Urinary bladder (tissue), 4 donors: ENCODE measurements around the gene ZC3HAV1. TPM values are rescaled to one million over a fixed set of nuclear protein-coding genes. Genes with fewer than 3 reads are reported as not detected.
"Not testable (repeated sequence)": the region's sequence is repeated elsewhere in the genome, so short reads cannot be mapped to it uniquely, and the experiment has no call there.

Experiments
- DNase-seq: peaks from one replicate; pipeline ENCODE4 v3.0.0-alpha.2; 2015; ENCODE audit errors: extremely low spot score
- H3K27ac ChIP-seq: one replicate; pipeline ENCODE4 v1.5.1; 2013; ENCODE audit warnings: low read depth, mild to moderate bottlenecking, moderate library complexity
- H3K36me3 ChIP-seq: one replicate; pipeline ENCODE4 v1.6.1; 2013; ENCODE audit warnings: mild to moderate bottlenecking, moderate library complexity; ENCODE audit not compliant: insufficient read depth
- H3K4me1 ChIP-seq: one replicate; pipeline ENCODE4 v1.6.1; 2013; ENCODE audit warnings: mild to moderate bottlenecking, moderate library complexity; ENCODE audit not compliant: insufficient read depth
- H3K4me3 ChIP-seq: one replicate; pipeline ENCODE4 v1.5.1; 2013; ENCODE audit warnings: low read depth, low read length
- WGBS: extraction: QIAGEN DNeasy Blood & Tissue Kit; methylation state at CpG from one replicate; pipeline ENCODE4 v1.1.7; 2013; 5-methylcytosine and 5-hydroxymethylcytosine counted together
- polyA plus RNA-seq: library from polyadenylated mRNA; stranded (reverse); fragments of 200-250 nt; gene quantifications from one replicate; pipeline ENCODE4 v1.2.3, GENCODE V29; 2013
- total RNA-seq: library from RNA; depleted of rRNA; stranded (reverse); fragments of >200 nt; gene quantifications from one replicate; pipeline ENCODE4 v1.2.3, GENCODE V29; 2014
- donor health status: healthy with polysubstance abuse.
- donor health status: healthy.

ZC3HAV1 gene
- total and polyA plus RNA-seq, 2 donors: 10.2 to 39.5 TPM

DNA sequence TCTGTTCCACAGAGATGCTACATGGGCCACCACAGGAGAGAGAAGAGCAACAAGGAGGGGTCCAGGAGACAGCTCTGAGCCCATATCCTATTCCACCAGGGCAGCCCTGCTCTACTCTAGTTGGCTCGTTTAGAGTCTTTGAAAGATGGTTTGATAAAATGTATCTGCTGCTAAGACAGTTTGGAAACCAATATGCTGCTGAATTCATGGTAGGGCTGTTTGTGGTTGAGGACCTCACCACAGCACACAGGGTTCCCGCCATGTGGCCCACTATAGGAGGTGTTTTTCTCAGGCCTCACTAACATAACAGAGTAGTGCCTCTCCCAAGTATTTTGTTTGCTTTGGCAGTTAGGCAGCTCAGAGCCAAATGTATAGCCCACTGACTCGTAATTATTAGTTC lies 37.8 kb downstream of the ZC3HAV1 start:
- no peak overlapping the region for H3K4me3 ChIP-seq
- no peak overlapping the region for H3K27ac ChIP-seq
- H3K36me3 ChIP-seq: peaks cover 5% of the 10 kb centered on the region
- DNase-seq: no peak
- no peaks in the 10 kb centered on the region for H3K4me1 ChIP-seq
- 78% methylated on average over 3 of the region's 3 CpGs for whole genome bisulfite sequencing

DNA sequence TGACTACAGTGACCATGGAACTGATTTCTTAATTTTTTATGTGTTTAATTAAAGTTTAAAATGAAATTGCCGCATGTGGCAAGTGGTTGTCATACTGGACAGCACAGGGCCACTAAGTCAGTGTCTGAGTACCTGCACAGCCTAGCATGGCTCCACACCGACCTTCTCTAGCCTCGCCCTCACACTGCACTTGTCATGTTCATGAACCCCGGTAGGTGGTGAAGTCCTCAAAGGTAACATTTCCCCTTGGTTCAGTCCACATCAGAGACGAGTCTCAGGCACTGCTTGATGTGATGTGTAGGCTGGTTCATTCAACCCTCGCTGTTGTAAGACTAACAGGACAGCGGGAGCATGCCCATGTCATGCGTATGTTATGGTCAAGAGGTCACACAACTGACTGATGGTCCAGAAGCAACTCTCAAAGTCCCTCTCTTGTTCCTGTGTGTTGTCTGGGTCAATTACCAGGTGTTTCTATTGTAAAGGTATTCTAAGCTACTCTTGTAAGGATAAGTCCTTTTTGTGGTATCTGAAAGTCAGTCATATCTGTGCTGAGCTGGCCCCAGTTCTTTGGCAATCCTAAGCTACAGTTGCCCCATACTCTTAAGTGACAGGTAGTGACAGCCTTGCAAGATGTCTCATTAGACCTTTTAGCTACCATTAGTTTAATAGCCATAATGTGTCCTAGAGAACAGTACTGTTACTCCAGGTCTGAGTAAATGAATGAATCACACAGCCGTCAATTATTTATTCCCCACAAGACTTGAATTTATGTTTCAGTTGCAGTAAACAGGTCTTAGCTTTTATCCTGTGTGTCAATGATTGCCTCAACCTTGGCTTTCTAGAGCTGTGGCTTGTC lies 40.7 kb downstream of the ZC3HAV1 start:
- Histone ChIP-seq H3K4me3 (no peak overlapping the region), H3K4me1 (no peaks in the 10 kb centered on the region), H3K27ac (no peak overlapping the region), H3K36me3 (peaks cover 3% of the 10 kb centered on the region)
- 96% methylated on average over 9 of the region's 9 CpGs for WGBS
- no peak for DNase-seq

DNA sequence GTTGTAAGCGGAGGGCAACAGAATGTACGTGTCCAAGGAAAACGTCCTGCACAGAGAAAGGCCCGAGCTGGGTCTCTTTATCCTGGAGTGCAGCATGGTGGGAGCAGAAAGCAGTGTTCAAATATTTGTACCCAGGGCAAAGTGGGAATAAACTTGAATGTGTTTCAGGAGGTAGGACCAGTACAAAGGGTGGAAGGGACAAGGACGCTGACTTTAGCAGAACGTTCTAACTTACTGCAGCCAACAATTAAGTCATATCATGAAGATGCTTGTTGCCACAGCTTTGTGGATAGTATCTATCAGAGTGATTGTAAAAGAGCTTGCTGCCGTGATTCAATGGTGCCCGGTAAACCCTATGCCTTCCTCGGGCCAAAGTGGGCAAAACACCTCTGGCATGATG lies 43.2 kb downstream of the ZC3HAV1 start:
- Histone ChIP-seq H3K4me1 (no peaks in the 10 kb centered on the region), H3K36me3 (peaks cover 2% of the 10 kb centered on the region), H3K4me3 (no peak overlapping the region), H3K27ac (no peak overlapping the region)
- DNase-seq: no peak
- WGBS: 85% methylated on average over 9 of the region's 9 CpGs

DNA sequence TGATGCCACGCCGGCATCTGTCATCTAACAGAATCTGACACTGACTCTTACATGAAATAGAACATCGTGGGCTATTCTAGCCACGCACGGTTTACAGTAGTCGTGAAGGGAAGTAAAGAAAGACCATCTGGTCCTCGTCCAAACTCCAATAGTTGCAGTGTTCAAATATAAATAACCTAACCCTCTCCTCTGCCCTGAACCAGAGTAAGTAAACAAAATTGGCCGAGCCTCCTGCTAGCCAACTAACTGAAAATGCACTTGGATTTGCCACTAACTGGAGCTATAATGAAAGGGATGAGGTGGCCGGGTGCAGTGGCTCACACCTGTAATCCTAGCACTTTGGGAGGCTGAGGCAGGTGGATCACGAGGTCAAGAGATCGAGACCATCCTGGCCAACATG lies 44.2 kb downstream of the ZC3HAV1 start:
- 57% methylated on average over 11 of the region's 11 CpGs for WGBS
- DNase-seq: no peak
- no peak overlapping the region for H3K4me3 ChIP-seq
- H3K27ac ChIP-seq: no peak overlapping the region
- H3K36me3 ChIP-seq: peaks cover 2% of the 10 kb centered on the region
- no peaks in the 10 kb centered on the region for H3K4me1 ChIP-seq

DNA sequence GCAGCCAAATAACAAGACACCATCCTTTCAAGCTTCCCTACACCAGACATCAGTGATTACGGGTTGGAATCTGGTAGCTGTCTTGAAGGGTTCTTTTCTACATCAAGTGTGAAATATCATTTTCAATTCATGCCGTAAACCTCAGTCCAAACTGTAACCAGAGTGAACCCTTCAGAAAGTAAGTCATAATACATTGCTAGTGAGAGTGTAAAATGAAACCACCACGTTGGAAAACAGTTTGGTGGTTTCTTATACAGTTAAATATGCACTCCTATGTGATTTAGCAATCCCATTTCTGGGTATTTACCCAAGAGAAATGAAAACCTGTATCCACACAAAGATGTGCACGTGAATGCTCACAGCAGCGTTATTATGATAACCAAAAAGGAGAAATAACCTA lies 48.1 kb downstream of the ZC3HAV1 start:
- no peak for DNase-seq
- no peak overlapping the region for H3K27ac ChIP-seq
- no peaks in the 10 kb centered on the region for H3K4me1 ChIP-seq
- peaks cover 3% of the 10 kb centered on the region for H3K36me3 ChIP-seq
- no peak overlapping the region for H3K4me3 ChIP-seq
- WGBS: 81% methylated on average over 5 of the region's 5 CpGs

DNA sequence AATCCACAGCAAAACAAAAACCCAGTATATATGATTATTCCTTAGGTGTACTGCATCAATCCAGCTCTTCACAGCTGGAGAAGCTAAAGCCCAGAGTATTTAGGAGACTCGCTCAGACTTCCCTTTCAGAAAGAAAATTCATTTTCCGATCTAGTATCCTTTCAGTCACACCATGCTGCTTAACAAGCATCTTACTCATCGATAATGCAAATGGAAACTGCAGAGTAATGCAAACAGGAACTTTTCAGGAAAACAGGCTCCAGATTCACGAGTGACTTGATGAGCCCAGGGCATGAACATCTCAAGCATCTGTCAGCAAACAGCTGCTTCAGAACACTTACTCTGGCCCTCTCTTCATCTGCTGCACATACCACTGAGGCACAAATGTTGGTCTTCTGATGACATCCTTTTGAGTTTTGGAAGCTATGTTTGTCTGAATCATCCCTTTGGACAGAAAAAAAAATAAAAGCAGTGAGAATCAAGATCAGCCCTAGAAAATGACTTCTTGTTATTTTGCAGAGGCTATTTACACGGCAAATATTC lies 48.8 kb downstream of the ZC3HAV1 start:
- H3K4me3 ChIP-seq: no peak overlapping the region
- H3K27ac ChIP-seq: no peak overlapping the region
- DNase-seq: no peak
- peaks cover 3% of the 10 kb centered on the region for H3K36me3 ChIP-seq
- WGBS: 79% methylated on average over 5 of the region's 5 CpGs
- H3K4me1 ChIP-seq: no peaks in the 10 kb centered on the region

DNA sequence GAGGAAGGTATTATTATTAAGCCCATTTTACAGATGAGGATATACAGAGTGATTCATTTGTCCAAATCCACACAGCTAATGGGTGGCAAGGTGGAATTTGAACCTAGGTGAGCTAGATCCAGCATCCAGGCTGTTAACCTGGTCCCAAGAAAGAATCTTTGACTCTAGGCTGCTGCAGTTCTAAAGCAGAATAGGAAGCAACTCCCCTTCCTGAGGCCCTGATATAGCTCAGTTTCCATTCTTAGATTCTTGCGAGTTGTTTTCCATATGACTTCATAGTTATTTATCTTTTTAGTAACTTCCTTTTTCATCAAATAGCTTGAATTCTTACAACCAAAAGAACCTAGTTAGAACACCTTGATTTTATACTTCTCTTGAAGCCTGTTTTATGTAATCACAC lies 49.6 kb downstream of the ZC3HAV1 start:
- Histone ChIP-seq H3K27ac (no peak overlapping the region), H3K36me3 (peaks cover 3% of the 10 kb centered on the region), H3K4me1 (no peaks in the 10 kb centered on the region), H3K4me3 (no peak overlapping the region)
- DNase-seq: no peak
- 71% methylated on average over 1 of the region's 1 CpG for WGBS

DNA sequence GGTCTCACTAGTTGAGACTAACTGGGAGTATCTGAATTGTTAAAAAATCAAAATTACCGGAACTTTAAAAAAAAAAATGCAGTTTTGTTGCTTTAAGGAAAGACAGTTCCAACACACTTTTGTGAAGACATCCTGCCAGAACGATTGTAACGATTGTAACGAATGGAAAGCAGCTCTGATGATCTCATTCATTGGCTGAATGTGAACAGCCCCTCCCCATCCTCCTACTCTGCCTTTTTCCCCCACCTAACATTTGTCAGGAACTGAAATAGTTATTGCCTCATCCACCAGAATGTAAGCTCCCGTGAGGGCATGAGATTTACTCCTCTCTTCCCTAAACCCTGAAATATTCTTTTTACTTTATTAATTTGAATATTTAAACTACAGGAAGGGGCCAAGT lies 50.6 kb downstream of the ZC3HAV1 start:
- DNase-seq: no peak
- no peaks in the 10 kb centered on the region for H3K4me1 ChIP-seq
- 37% methylated on average over 5 of the region's 5 CpGs for WGBS
- no peak overlapping the region for H3K27ac ChIP-seq
- peaks cover 3% of the 10 kb centered on the region for H3K36me3 ChIP-seq
- H3K4me3 ChIP-seq: no peak overlapping the region

DNA sequence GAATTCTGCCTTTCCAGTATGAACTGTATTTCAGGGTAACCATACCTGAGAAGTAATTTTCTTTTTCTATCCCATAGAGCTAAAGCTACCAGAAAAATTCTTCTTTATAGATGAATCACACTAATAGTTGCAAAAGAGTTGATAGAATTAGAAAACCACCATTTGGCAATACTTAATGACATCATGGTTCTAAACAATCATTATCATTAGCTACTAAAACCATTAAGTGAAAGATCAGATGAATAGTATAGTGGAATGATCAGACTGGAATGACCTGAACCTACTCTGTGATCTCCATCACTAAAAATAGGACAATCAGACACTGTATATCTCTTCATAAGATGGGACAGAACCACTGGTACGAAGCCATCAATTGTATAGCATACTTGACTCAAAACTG lies 53.8 kb downstream of the ZC3HAV1 start:
- peaks cover 4% of the 10 kb centered on the region for H3K36me3 ChIP-seq
- no peak for DNase-seq
- H3K27ac ChIP-seq: no peak overlapping the region
- no peaks in the 10 kb centered on the region for H3K4me1 ChIP-seq
- no peak overlapping the region for H3K4me3 ChIP-seq
- 99% methylated on average over 1 of the region's 1 CpG for WGBS

DNA sequence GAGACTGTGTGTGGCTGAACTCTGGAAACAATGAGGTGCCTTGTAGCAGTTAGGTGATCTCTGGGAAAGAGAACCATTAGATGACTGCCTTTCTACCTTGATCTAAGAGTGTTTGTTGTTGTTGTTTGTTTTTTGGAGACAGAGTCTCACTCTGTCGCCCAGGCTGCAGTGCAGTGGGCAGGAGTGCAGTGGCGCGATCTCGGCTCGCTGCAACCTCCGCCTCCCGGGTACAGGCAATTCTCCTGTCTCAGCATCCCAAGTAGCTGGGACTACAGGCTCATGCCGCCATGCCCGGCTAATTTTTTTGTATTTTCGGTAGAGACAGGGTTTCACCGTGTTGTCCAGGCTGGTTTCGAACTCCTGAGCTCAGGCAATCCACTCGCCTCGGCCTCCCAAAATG lies 54.9 kb downstream of the ZC3HAV1 start:
- WGBS: 97% methylated on average over 14 of the region's 14 CpGs
- DNase-seq, H3K4me1 ChIP-seq, H3K27ac ChIP-seq, H3K4me3 ChIP-seq, H3K36me3 ChIP-seq: not testable (repeated sequence)

DNA sequence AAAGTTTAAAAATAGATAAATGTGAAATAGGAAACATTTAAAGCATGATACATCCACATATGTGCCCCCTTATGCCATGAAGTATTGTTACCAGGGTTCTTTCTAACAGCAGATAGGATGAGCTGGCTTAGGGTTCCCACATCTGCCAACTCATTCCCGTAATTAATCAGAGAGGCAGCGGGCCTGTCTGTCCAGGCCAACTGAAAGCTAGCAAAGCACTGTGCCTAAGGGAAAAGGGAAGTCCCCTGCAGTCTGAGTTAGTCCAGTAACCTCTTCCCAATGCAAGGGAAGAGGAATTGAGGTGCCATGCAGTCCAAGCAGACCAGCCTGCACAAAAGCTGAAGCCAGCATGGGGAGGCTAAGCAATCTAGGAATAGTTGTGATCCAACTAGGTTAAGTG lies 55.4 kb downstream of the ZC3HAV1 start:
- DNase-seq: no peak
- WGBS: 54% methylated on average over 2 of the region's 2 CpGs
- Histone ChIP-seq H3K27ac (no peak overlapping the region), H3K4me1 (no peaks in the 10 kb centered on the region), H3K36me3 (peaks cover 7% of the 10 kb centered on the region), H3K4me3 (no peak overlapping the region)

DNA sequence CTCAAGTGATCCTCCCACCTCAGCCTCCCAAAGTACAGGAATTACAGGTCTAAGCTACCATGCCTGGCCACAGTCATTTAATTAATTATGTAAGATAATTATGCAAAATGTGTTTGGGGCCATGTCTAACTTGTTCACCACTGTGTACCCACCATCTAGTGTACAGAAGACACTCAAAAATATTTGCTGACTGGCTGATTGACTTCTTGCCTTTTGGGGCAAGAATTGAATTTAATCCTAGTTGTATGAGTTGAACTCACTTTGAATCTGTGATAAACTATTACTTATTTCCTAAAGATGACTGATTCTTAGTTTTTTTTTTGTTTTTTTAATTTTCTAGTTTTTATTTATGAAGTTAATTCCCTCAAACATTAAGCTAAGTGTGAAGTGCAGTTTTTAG lies 57.9 kb downstream of the ZC3HAV1 start:
- Histone ChIP-seq H3K4me3 (no peak overlapping the region), H3K4me1 (no peaks in the 10 kb centered on the region), H3K27ac (no peak overlapping the region), H3K36me3 (peaks cover 5% of the 10 kb centered on the region)
- DNase-seq: no peak

DNA sequence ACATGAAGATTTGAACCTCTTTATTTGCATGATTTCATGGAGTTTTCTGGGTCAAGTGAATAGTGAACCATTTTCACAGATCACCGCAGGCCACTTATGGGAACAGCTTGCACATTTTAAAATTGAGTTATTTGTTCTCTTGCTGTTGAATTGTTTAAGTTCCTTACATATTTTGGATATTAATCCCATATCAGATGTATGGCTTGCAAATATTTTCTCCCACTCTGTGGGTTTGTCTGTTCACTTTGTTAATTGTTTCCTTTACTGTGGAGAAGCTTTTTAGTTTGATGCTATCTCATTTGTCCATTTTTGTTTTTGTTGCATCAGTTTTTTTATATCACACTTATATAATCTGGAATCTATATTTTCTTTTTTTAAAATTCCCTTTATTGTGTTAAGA lies 59.6 kb downstream of the ZC3HAV1 start:
- WGBS: 85% methylated on average over 1 of the region's 1 CpG
- peaks cover 5% of the 10 kb centered on the region for H3K36me3 ChIP-seq
- no peak overlapping the region for H3K4me3 ChIP-seq

DNA sequence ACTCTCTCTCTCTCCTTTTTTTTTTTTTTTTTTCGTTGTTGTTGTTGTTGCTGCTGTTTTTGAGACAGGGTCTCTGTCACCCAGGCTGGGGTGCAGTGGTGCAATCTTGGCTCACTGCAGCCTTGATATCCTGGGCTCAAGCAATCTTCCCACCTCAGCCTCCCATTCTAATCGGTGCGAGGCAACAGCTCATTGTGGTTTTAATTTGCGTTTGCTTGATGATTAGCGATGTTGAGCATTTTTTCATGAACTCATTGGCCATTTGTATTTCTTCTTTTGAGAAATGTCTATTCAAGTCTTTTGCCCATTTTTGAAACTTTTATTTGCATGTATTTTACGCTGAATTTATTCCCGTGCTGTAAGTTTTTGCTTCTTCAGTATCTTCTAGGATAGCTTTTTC lies 60.4 kb downstream of the ZC3HAV1 start:
- peaks cover 2% of the 10 kb centered on the region for H3K4me1 ChIP-seq
- WGBS: 77% methylated on average over 7 of the region's 7 CpGs
- no peak overlapping the region for H3K4me3 ChIP-seq
- peaks cover 5% of the 10 kb centered on the region for H3K36me3 ChIP-seq
- no peak overlapping the region for H3K27ac ChIP-seq
- DNase-seq: no peak

More for the DNA sequence above, 59.6 kb downstream of the ZC3HAV1 start:
- Histone ChIP-seq H3K27ac (no peak overlapping the region), H3K4me1 (no peaks in the 10 kb centered on the region)
- no peak for DNase-seq
